ENCODE measurements around the gene MAP3K4. TPM values are rescaled to one million over a fixed set of nuclear protein-coding genes. Genes with fewer than 3 reads are reported as not detected.

The MAP3K4 gene
- 16.3 and 29.8 TPM in 2 replicates for total RNA-seq (2014; rRNA removed; shearing (Covaris generic))

GRCh38 chr6:160991406-160992060, at the start of gene MAP3K4:
TSS of gene MAP3K4 (plus strand) at chr6:160991769. CDS start at chr6:160991932, 163 bp downstream.

